Measurements from ENCODE around the gene BDKRB1.

BDKRB1 gene

GRCh38 chr14:96285667-96286066, 29.7 kb downstream of the BDKRB1 start:
- no peak for DNase-seq

DNA sequence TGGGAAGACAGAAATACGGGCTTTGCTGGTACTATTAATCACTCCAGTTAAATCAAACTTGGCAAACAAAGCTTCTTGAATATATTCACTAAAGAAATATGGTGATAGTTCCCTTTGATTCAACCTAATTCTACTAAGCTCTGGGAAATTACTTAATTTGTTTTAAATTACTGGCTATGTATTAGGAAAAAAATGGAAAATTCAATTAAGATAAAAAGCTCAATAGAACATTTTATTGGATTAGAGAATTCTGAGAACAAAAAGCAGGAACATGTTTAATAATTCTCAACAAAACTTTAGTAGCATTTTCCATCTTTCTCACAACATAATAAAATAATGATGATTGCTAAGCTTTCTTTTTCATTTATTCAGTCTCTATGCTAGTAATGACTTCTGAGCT, 30.2 kb downstream of the BDKRB1 start:
- DNase-seq: no peak

- no peak for DNase-seq
Measured at GRCh38 chr14:96287856-96288255, 31.8 kb downstream of the BDKRB1 start.

- DNase-seq: no peak
Measured at GRCh38 chr14:96294246-96294645, 38.2 kb downstream of the BDKRB1 start.

DNA sequence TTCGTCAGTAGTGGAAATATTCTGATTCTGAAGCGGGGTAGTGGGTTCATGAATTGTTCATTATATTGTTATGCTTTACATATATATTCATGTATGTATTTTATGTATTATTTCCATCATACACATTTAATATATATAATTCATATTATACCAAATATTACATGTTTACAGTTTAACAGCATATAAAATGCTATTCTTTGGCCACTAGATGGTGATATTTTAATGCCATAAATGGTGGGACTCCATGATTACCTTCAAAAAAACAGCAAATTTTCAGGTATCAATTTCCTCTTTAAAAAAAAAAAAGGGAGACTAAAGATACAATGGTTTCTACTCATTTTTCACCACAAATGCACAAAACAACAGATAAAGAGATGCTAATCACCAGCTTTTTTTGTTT, 41.0 kb downstream of the BDKRB1 start:
- DNase-seq: no peak

- no peak for DNase-seq
Measured at GRCh38 chr14:96297997-96298515, 42.0 kb downstream of the BDKRB1 start.

DNA sequence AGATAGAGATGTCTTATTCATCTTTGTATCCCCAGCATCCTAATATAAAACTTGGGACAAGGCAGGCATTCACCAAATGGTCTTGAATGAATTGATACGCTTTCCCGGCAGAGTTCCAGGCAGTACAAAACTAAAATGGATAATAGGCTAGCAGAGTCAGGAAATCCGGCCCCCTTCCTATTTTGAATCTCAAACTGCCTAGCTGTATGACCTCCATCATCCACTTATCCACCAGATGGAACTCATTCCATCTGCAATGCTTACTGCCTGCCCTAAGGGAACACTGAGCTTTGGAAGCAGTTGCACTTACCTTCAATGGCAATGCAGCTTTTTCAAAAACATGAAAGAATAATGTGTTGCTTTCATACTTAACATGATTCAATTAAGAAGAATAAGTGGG, 43.4 kb downstream of the BDKRB1 start:
- DNase-seq: no peak

GRCh38 chr14:96303981-96304380, 48.0 kb downstream of the BDKRB1 start:
- no peak for DNase-seq

DNA sequence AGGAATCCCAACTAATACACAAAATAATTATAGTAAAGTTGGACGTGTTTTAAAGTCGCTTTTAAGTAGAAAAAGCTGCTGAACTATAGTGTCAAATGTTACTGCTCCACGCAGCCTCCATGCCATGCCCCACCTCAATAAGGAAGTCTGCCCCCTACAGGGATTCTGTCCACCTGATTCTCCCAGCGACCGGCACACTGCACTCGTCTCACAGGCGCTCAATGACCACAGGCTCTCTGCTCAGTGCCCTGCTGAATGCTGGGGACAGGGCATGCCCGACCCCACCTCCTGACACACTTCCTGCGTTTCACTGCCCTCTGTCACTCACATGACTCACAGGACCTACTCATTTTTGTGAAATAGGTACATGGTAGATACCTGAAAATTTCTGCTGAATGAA, 48.9 kb downstream of the BDKRB1 start:
- DNase-seq: no peak

DNA sequence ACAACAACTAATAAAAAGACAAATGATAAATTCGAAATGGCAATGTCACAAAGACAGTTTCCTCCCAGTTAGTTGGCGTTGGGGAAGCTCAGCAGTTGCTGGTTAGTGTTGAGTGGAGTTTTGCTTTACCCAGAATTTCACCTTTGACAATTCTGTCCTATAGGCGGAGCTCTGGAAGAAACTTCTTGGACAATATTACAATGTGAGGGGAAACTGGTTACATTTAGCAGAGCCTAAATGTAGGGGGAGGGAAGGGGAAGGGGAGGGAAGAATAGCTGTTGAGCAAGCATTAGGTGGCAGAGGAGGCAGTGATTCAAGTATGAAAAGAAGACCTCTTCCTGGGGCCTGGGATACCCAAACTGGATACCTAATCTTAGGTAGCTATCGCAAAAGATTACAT, 51.4 kb downstream of the BDKRB1 start:
- no peak for DNase-seq

DNA sequence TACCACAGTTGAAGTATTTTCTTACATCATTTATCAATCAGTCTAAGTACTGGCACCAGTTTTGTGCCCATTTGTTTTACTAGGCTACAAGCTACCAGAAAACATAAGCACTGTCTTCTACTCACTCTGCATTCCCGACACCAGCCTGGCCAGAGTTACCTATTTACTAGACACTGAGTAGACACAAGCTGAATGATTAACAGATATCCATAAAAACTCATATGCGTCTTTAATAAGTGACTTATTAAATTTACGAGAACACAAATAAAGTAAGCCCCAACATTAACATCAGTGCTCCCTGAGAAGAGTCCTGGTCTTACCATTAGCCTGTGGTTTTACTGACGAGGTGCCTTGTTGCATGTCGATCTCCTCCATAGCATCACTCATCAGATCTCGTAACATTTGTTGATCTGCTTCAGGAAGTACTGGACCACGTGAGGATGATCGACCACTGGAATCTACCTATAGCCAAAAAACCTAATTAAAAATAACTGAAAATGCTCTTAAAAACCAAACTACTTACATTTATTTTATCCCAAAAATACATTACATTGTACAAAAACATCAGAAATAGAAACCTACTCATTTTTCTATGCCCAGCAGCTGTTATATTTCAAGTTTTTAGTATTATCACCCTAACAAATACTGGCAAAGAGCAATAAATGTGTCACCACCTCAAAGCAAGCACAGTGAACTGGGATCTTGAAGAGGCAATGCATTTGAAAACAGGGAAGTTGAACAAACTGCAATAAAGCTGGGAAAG, 53.3 kb downstream of the BDKRB1 start:
- DNase-seq: no peak

DNA sequence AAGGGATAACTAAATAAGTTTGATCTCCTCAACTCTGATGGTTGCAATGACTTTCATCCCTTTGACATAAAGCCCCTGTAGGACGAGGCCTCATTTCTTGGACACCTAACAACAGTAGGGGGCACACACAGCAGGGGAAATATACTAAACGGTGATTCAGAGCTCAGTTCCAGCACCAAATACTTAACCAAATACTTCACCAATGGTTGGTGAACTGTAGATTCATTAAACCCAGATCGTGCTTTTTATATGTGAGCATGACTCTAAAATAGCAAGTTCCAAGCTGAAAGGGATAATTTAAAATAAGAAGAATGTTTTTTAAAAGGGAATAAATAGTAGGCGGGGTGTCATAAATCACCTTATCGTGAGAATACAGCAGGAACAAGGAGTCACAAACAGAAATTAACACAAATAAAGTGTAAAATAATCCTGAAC, 53.9 kb downstream of the BDKRB1 start:
- no peak for DNase-seq

GRCh38 chr14:96310906-96311305, 54.9 kb downstream of the BDKRB1 start:
- DNase-seq: no peak

Measured in activated effector memory CD4-positive, alpha-beta T cell treated with Interleukin-2 at 50 U/mL for 16 hours (primary cell).